HG02759 (cell line): ENCODE measurements around the gene LRRC45.
"Not testable (repeated sequence)": the region's sequence is repeated elsewhere in the genome, so short reads cannot be mapped to it uniquely, and the experiment has no call there.

Experiments
- ATAC-seq: cut with Tn5 transposase; IDR thresholded peaks from one replicate; pipeline ENCODE4 v1.9.1; 2021; ENCODE audit warnings: mild to moderate bottlenecking, moderate library complexity; ENCODE audit not compliant: unreplicated experiment

Gene LRRC45

DNA sequence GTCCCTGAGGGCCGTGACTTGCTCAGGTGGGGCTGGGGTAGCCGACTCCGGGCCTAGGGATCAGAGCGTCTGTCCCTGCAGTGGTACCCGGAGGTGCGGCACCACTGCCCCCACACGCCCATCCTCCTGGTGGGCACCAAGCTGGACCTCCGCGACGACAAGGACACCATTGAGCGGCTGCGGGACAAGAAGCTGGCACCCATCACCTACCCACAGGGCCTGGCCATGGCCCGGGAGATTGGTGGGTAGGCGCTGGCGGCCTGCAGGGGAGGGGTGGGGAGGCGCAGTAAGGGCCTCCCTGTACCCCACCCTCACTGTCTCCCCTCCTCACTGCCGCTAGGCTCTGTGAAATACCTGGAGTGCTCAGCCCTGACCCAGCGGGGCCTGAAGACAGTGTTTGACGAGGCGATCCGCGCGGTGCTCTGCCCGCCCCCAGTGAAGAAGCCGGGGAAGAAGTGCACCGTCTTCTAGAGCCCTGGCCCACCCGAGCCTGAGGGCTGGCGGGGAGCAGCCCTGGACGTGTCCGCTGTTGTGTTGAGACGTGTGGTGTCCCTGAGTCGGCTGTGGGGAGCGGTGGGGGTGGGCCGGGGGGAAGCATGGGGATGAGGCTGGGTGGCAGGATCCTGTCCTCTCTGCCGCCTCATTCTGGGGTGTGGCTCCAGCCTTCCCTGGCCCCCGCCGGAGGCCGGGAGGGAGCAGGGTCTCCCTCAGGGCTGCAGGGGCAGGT lies 10.4 kb downstream of the LRRC45 start:
- no peak for ATAC-seq

DNA sequence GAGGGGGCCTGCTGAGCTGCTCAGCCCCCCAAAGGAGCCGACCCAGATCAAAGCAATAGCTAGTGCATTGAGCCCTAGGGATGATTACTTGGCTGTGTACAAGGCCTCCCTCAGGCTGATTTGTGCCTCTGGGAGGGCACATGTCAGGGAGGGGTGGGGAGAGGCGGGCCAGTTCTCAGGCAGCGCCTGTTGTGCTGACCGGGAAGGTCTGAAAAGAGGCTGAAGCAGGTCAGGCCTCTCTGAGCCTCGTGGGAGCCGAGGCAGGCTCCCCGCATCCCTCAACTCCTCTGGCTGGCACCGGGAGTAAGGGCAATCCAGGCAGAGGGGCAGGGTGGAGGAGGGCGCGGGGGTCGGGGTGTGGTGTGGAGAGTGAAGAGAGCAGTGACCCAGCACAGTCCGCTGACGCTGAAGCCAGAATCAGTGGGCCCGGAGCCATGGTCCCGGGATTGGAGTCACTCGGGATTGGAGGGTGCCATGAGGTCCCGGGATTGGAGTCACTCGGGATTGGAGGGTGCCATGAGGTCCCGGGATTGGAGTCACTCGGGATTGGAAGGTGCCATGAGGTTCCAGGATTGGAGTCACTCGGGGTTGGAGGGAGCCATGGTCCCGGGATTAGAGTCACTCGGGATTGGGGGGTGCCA lies 11.4 kb downstream of the LRRC45 start:
- ATAC-seq: no peak

DNA sequence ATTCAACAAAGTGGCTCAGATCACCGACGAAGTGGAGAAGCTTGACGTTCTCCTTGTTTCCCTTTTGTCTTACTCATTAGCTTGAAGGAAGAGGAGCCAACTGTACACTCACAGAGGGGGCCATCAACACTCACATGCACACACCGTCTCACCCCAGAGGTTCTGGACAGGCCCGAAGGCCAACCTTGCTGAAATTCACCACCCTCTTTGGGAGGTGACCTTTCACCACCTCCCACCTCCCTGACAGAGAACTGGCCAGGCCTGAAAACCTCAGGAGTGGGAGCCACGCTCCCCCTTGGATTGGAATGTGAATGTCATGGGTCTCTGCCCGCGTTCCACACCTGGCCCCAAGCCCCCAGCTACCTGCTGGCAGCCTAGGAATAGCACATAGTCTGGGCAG lies 12.4 kb downstream of the LRRC45 start:
- no peak for ATAC-seq

DNA sequence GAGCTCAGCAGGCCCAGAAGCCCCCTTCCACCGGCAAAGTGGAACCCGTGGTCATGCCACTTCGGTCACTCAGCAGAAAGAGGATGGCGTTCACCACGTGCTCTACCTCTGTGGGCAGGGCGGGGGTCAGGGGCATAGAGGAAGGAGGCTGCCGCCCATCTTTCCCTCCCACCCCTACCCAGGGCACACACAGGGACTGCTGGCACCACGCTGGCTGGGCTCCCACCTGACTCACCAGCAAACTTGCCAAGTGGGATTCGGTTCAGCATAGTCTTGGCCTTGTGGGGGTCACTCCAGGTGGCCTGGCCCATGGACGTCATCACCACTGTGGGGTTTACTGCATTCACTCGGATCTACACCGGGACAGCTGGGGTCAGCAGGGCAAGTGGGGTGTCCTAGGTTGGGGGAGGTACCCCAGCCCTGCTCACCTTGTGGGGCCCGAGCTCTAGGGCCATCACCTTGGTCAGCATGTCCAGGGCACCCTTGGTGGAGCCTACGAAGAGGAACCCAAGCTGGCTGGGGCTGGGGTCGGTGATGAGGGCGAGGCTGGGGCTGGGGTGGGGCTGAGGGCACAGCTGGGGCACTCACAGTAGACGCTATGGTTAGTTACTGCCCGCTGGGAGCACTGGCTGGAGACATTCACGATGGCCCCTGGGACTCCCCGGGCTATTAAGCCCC lies 13.0 kb downstream of the LRRC45 start:
- ATAC-seq: no peak

DNA sequence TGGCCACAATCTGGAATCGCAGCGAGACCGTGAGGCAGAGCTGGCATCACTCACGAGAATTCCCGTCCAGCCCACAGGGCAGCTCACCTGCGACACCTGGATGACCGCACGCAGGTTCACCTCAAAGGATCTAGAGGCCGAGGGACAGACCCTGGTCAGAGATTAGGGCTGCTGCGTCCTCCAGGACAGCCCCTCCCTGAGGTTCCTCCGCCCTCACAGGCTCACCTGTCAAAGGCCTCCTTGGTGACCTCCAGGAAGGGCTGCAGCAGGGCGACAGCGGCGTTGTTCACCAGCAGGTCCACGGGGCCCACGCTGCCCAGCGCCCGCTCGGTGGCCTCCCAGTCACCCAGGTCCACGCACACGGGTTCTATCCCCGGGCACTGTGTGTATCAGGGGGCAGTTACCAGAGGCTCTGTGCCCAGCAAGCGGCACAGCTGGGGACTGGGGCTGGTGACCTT lies 13.6 kb downstream of the LRRC45 start:
- ATAC-seq: no peak

DNA sequence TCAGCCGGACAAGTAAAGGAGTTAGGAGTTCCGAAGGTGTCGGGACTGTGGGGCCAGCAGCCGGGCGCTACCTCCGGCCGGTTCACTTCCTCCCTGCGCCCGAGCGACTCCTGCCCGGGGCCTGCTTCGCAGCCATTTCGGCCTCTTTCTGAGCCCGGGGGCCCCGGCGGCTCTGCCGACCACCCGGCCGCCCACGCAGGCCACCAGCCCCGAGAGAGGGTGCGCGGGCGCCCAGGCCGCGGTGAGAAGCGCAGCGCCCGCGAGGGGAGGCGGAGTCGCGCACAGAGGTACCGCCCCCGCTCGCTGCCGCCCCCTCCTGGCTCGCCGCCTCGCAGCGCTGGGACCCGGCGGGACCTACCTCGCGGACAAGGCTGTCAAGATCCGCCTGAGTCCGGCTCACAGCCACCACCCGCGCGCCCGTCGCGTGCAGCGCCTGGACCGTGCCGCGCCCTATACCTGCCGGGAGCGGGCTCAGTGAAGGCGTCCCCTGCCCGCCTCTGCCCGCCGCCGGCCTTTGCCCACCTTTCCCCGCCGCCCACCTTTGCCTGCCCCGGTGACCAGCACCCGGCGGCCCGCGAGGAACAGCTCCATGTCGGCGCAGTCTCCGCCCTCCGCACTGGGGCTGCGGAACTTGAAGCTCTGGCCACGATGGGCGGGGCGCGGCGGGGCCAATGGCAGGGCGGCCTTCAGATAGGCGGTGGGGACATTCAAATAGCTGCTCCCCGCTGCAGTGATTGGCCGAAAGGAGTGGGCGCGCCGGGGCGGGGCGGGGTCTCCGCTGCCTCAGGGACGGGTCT lies 14.2 kb downstream of the LRRC45 start, which contains the start of gene DCXR:
DCXR (minus strand) TSS at position 606 of the 797 bp plus-strand sequence; CDS start at position 591, 15 bp downstream.
- peak; percentile 92 for ATAC-seq

DNA sequence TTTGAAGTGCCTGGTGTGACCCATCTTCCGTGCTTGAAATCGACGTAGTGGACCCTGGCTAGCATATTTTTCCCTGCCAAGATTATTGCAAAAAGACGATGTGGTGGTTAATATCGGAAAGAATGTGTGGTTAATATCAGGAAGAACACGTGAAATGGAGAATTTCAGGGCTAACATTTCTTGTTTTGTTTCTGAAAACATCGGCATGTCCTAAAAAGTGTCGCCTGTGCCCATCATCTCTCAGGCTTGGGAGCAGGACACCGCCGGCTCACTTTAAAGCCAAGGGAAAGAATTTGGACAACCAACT lies 14.7 kb downstream of the LRRC45 start:
- no peak for ATAC-seq

DNA sequence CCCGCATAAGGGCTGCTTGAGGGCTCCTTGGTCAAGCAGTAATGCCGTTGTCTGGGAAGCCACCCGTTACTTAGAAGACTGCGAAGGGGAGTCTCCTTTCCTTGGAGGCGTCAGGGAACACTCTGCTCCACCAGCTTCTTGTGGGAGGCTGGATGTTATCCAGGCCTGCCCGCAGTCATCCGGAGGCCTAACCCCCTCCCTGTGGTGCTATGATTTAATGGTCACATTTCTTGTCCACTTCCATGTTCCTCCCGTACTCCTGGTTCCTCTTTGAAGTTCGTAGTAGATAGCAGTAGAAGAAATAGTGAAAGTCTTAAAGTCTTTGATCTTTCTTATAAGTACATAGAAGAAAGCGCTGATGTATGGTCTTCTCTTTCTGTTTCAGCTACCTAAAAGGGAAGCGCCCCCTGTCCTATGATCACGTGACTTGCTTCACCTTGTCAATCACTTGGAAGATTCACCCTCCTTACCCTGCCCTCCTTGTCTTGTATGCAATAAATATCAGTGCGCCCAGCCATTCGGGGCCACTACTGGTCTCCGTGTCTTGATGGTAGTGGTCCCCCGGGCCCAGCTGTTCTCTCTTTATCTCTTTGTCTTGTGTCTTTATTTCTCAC lies 15.8 kb downstream of the LRRC45 start:
- ATAC-seq: not testable (repeated sequence)

DNA sequence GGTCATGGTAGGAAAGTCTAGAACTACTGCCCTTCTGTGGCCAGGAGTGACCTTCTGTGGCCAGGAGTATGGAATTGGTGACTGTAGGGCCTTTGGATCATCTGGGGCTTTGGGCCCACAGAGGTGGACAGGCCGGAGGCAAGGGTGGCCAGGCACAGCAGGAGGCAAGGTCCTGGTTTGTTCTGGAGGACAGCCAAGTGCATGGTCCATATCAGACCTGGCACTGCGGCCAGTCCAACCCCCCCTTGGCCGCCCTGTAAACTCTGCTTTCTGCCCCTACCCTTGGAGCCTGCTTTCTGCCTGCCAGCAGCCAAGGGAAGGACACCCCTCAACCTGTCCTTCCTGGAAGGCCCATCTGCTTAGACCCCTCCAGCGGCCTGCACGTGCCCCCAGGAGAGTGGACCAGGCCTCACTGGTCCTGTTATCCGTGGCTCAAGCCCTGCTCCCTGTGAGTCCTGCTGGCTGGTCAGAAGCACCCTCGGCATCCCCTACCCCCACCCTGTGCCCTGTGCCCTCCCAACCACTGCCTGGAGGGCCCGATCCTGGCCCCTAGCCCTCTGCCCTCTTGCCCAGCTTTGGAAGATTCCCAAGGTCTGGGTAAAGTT lies 16.7 kb downstream of the LRRC45 start:
- ATAC-seq: no peak

DNA sequence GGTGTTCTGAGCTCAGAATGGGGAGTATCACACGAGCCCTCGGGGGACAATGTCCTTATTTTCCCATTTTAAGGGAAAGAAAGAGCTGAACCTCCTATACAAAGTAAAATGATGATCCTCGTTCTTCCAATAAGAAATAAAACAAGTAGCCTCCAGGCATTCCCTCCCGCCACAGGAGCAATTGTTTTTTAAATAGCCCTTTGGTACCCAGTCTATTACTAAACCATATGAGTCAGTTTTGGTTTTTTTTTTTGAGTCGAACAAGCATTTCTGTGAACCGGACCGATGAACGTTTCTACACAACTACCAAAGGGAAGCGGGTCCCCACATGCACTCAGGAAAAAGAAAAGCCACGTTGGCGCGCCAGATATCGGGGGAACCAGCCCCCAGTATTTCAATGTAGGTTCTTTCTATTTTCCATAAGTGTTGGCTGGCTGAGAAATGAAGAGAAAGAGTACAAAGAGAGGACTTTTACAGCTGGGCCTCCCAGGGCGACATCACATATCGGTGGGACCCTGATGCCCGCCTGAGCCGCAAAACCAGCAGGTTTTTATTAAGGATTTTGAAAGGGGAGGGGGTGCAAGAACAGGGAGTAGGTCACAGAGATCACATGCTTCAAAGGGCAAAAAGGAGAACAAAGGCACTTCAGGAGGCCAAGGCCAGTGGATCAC lies 18.2 kb downstream of the LRRC45 start:
- ATAC-seq: no peak

DNA sequence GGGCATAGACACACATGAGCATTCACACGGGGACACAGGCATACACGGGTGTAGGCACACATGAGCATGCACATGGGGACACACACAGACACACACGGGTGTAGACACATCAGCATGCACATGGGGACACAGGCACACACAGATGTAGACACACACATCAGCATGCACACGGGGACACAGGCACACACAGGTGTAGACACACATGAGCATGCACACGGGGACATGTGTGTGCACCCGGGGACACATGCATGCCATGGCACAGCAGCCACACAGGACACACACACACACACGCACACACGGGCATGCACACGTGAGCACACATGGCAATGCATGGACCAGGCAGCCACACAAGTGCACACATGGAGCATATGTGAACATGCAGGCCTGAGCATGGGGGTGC lies 19.5 kb downstream of the LRRC45 start:
- no peak for ATAC-seq

DNA sequence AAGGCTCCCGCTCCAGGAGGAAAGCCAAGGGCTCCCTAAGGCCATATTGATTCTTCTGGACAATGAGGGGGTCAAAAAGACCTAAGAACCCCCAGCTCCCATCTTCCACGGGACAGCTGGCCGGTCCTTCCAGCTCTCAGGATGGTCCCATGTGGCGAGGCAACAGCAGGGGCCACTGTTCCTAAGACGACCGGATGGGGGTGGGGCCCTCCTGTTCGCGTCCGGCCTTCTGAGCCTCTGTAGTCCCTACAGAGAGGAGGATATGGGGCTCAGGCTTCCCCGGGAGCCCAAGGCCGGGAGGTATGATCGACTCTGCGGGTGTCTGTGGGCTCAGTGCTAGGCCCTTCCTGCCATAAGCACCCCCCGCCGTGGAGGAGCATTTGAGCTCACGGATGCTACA lies 20.4 kb downstream of the LRRC45 start:
- no peak for ATAC-seq

DNA sequence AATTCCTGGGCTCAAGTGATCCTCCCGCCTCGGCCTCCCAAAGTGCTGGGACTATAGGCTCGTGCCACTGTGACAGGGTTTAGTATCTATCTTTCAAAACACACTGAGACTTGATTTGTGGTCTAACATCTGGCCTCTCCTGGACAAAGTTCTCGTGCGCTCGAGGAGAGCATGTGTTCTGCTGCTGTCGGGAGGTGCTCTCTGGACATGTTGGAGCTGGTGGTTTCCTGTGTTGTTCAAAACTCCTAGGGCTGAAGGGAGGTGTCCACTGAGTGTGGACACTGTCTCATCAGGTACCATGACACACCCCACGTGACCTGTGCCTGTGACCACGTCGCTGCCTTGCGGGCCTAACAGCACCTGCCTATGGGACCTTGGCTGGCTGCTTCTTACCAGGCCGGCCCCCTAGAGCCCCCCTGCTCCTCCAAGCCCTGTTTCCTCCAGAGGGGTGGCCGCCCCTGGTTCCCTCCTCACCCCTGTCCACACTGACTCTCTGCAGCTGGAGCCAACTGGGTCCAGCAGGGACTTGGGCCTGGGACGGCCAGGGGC lies 22.9 kb downstream of the LRRC45 start:
- ATAC-seq: no peak

DNA sequence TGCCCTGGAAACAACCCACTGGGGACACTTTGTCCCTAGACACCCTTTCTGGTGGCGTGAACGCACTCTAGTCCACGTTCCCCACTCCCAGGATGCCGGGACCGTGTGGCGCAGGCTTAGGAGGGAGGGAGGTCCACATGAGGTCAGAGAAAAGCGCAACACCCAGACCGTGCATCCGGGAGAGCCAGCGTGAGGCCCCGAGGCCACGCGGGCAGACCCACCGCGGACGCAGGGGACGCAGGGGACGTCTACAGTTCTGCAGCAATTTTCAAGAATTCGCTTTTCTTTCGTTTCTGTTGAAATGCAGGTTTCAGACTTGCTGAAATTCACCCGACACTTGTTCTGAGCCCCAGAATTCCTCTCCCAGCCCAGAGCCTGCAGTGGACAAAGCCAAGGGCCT lies 23.8 kb downstream of the LRRC45 start:
- ATAC-seq: no peak

DNA sequence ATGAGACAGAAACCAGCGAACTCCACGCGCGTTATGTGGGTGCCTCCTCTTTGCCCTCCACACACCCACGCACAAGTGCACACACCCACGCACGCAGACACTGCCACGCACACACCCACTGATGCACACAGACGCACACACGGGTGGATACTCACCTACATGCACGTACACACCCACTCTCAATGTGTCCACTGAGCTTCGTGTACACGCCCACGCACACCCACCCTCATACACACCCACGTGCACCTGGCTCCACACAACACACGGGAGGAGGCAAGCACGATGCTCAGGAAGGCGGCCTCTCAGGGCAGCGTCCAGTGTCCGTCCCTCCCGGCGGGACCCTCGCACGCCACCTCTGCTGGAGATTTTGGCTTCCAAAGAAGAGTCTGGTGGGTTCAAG lies 24.3 kb downstream of the LRRC45 start:
- no peak for ATAC-seq

DNA sequence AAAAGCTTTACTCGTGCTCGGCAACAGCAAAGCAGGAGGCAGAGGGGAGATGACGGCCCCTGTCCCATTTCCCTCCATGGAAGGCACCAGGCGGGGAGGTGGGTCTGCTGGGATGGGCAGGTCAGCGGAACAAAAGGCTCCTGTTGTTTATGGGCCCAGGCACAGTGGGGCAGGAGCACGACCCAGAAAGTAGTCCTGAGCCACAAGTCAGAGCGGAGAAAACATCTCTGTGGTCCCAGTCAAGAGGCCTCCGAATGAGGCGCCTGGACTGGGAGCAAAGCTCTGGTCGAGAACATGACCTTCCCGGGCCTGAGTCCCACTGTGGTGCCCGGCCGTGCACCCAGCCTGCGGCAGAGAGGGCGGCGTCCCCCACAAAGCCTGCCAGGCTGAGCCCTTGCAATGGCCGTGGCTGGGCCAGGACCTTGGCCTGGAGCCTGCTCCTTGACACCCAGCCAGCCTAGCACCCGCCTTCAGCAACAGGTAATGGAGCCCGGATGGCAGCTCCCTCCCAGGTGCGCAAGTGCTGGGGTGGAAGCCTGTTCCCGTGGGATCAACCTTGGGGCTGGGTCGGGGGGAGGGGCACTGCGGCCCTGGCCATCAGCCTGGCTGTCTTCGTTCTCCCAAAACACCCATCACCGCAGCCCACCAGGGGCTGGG lies 24.9 kb downstream of the LRRC45 start:
- no peak for ATAC-seq

DNA sequence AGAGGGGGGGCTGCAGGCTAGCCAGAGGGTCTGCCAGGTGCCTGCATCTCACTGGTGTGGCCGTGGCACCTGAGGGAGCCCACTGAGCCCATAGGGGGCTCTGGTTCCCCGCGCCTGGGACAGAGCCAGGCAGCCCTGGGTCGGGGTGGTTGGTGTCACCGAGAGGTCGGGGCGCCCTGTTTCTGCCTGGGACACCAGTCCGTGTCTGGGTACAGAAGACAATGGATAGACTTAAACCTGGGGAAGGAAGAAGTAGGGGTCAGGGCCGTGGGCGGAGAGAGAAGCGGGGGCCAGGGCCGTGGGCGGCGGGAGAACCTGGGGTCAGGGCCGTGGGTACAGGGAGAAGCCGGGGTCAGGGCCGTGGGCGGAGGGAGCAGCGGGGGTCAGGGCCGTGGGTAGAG lies 25.5 kb downstream of the LRRC45 start:
- no peak for ATAC-seq

DNA sequence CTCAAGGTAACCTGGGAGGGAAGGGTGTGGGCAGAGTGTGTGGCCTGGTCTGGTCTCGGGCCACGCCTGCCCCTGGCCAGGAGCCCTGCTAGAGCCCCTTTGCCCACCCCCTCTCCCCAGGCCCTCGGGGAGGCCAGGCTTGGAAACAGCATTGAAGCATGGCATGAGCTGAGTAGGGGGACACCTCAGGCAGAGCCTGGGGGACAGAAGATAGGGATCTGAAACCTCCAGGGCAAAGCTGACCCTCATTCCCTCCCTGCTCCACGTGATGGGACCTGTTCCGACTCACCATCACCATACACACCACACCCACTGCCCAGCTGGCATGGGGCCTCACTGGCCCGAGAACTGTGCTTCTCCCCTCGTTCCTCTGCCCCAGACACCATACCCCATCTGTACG lies 26.0 kb downstream of the LRRC45 start:
- ATAC-seq: no peak

DNA sequence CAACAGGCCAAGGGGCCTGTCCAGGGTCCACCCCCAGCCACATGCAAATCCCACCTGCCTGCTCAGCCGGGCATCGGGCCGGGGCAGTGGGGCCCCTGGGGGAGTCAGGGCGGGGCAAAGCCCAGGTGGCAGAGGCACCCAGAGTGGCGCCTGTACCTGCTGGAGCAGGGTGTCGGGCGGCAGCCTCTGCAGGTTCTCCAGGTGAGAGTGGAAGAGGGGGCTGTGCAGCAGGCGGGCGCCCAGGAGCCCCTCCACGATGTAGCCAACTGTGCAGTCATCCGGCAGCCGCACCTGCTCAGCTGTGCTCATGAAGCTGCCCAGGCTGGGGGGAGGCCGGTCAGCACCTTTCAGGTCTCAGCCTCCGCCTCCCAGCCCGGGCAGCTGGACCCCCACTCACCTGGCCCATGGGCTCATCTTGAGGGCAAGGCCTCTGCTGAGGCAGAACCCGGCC lies 26.4 kb downstream of the LRRC45 start:
- no peak for ATAC-seq
